ENCODE results near the gene HSPB2.

- no peak for TF ChIP-seq CTCF (IDR thresholded peaks at IDR 0.05; ENCODE audit: low read depth, low read length)
- no peak for TF ChIP-seq MAX (IDR thresholded peaks at IDR 0.05; ENCODE audit: low read depth, low read length)
- no peak for TF ChIP-seq POLR2A (IDR thresholded peaks at IDR 0.05; ENCODE audit: extremely low read depth, insufficient read length)
- no peak for TF ChIP-seq MYC (IDR thresholded peaks at IDR 0.05; ENCODE audit: low read depth, low read length)
Measured at GRCh38 chr11:111908639-111909305, 3.8 kb upstream of the HSPB2 start.
